ENCODE measurements around the gene SCT.

GRCh38 chr11:614021-614622 is 12.9 kb downstream of the SCT start:
- TF ChIP-seq POLR2A (IDR thresholded peaks at IDR 0.05) (no peak), CTCF (IDR thresholded peaks at IDR 0.05) (no peak), POLR2AphosphoS5 (IDR thresholded peaks at IDR 0.05; ENCODE audit: insufficient read depth in 1 of 2, low read depth in 1 of 2) (no peak)
